ENCODE results near the gene UNC5A. TPM values are rescaled to one million over a fixed set of nuclear protein-coding genes. Genes with fewer than 3 reads are reported as not detected.
A peak's percentile ranks its signal among the peaks of the same experiment; 100 is the strongest.

UNC5A gene
- total and polyA plus RNA-seq, 2 of the 8 experiments (the other 6 are each of a cell fraction or from before 2014, with no cell fraction given), result 4.0 to 7.6 TPM

DNA sequence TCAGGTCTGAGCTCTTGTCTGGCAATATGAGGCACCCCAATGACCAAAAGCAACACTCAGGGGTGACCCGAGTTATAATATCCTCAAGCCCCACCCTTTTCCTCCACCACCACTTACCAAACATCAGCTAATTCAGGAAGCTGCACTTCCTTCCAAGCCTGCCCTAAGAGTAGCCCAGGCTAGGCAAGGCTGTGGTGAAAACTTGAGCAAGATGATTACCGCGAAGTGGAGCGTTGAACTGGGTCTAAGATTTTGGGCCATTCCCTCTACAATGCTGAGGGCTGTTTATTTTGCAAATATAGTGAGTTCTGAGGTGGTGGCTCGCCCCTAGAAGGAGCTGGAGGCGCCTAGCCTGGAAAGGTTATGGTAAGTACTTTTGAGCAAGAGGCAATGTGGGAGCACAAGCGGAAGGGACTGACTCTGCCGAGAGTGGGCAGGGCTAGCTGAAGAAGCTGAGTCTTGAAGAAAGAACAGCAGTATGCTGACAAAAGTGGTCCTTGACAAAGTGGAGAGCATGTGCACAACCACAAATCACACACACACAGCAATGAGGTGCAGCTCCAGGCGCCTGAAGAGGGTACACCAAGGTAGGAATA lies 89.0 kb downstream of the UNC5A start, which contains the start of gene HK3:
HK3 (minus strand) TSS at position 51 of the 596 bp plus-strand sequence. CDS start 3,187 bp downstream, outside the sequence.
- no peak within 1 kb of the TSS for H3K4me2 ChIP-seq (ENCODE audit: insufficient read depth in 1 of 2, low read depth in 2 of 2, low read length in 2 of 2)
- no peak within 1 kb of the TSS for H2BK5ac ChIP-seq (ENCODE audit: low read depth, low read length)
- H2BK12ac ChIP-seq (ENCODE audit: low read depth, low read length), result peak within 1 kb of the TSS; percentile 50; the same call in 1 of the 2 replicates
- H2BK20ac ChIP-seq (ENCODE audit: low read length), result no peak within 1 kb of the TSS
- H4K91ac ChIP-seq (replicated peaks; ENCODE audit: insufficient read length, low read length), result no peak within 1 kb of the TSS
- H4K20me1 ChIP-seq (replicated peaks in 1 of 2; ENCODE audit: control insufficient read depth in 1 of 2, insufficient read depth in 2 of 2, low read length in 2 of 2), result no peaks in the 10 kb centered on the region
- peaks cover 0 to 6% (median 3%) of the 10 kb centered on the region in 4 experiments; a peak in 5 of 7 replicates for H3K4me1 ChIP-seq (replicated peaks in 1 of 4; ENCODE audit: control insufficient read depth in 3 of 4, insufficient read depth in 4 of 4, low read length in 3 of 4)
- ChIA-PET POLR2A (ENCODE audit: partially characterized antibody) (interaction anchor here (0.7 to 1.6 kb wide), 6 partner anchors 16 to 240 kb away, joined by 3 to 4 read pairs (median 3); no protein-coding TSS in a partner anchor), CTCF (ENCODE audit: partially characterized antibody) (interaction anchor here (0.5 to 4.3 kb wide), 19 partner anchors 11 to 242 kb away, joined by 3 to 21 read pairs (median 5); no protein-coding TSS in a partner anchor)
- no peak within 1 kb of the TSS for H3K4me3 ChIP-seq (ENCODE audit: extremely low read depth in 1 of 4, insufficient read depth in 2 of 4, low read depth in 3 of 4, low read length in 4 of 4)
- no peak within 1 kb of the TSS for H3K9ac ChIP-seq (replicated peaks in 1 of 4; ENCODE audit: extremely low read depth in 1 of 4, low read depth in 3 of 4, low read length in 3 of 4)
- H3K4ac ChIP-seq (replicated peaks; ENCODE audit: insufficient read length, low read depth, low read length), result no peak within 1 kb of the TSS
- H3K18ac ChIP-seq (ENCODE audit: extremely low read depth, low read length), result no peak within 1 kb of the TSS
- H2AFZ ChIP-seq (ENCODE audit: low read length), result no peak within 1 kb of the TSS
- no peak within 1 kb of the TSS for H2BK120ac ChIP-seq (replicated peaks; ENCODE audit: low read depth, low read length)
- H4K5ac ChIP-seq (ENCODE audit: insufficient read length, low read depth, low read length), result no peak within 1 kb of the TSS
- no peak within 1 kb of the TSS for H3K23ac ChIP-seq (ENCODE audit: insufficient read length)
- H3K14ac ChIP-seq (ENCODE audit: insufficient read length), result no peak within 1 kb of the TSS
- H3K79me1 ChIP-seq (ENCODE audit: low read depth, low read length), result no peaks in the 10 kb centered on the region
- no peaks in the 10 kb centered on the region for H3K9me3 ChIP-seq (ENCODE audit: insufficient read depth in 2 of 2, low read depth in 1 of 2, low read length in 1 of 2)
- 89% methylated on average over 9 of the region's 9 CpGs; no CpG with 5 or more reads in 1 of the 2 experiments for WGBS, 2 experiments (ENCODE audit: extremely low coverage in 1 of 2, insufficient coverage in 1 of 2, insufficient read length in 1 of 2, insufficient replicate concordance in 2 of 2, low coverage in 1 of 2, low lambda C conversion rate in 2 of 2, missing lambda C conversion rate in 1 of 2)
- no peak within 1 kb of the TSS for H2BK15ac ChIP-seq (ENCODE audit: low read length)
- no peak for FAIRE-seq
- peak within 1 kb of the TSS; percentile 9; the same call in 1 of the 2 replicates for H2AK5ac ChIP-seq (ENCODE audit: low read depth, low read length)
- peaks cover 6 to 15% (median 11%) of the 10 kb centered on the region in 4 experiments; a peak in 6 of 8 replicates for H3K36me3 ChIP-seq (ENCODE audit: control insufficient read depth in 2 of 4, insufficient read depth in 4 of 4, low read length in 3 of 4)
- no peaks in the 10 kb centered on the region for H3K23me2 ChIP-seq (ENCODE audit: low read depth, low read length)
- DNase-seq (ENCODE audit: low read depth in 1 of 2, low spot score in 2 of 2), result no peak
- H4K8ac ChIP-seq (ENCODE audit: extremely low read depth, insufficient read depth, low read length), result no peak within 1 kb of the TSS
- H3K27me3 ChIP-seq (replicated peaks in 1 of 4; ENCODE audit: control insufficient read depth in 3 of 4, extremely low read depth in 1 of 4, insufficient read depth in 3 of 4, low read length in 3 of 4), result no peaks in the 10 kb centered on the region
- no peaks in the 10 kb centered on the region for H3K79me2 ChIP-seq (ENCODE audit: control insufficient read depth in 1 of 2, insufficient read depth in 2 of 2, low read length in 2 of 2)
- H3K56ac ChIP-seq (replicated peaks; ENCODE audit: insufficient read length, low read depth, low read length), result no peak within 1 kb of the TSS
- H3K27ac ChIP-seq (ENCODE audit: low read depth, low read length), result no peak within 1 kb of the TSS
- TF ChIP-seq, protein P1, sequence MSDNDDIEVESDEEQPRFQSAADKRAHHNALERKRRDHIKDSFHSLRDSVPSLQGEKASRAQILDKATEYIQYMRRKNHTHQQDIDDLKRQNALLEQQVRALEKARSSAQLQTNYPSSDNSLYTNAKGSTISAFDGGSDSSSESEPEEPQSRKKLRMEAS (IDR thresholded peaks at IDR 0.05), result no peak
- TF ChIP-seq RFX5 (IDR thresholded peaks at IDR 0.05; ENCODE audit: borderline replicate concordance, low read depth, low read length) (no peak), KDM5A (IDR thresholded peaks at IDR 0.05; ENCODE audit: low read length) (no peak), EZH2 (IDR thresholded peaks at IDR 0.05; ENCODE audit: low read depth, low read length, severe bottlenecking) (no peak), KDM1A (IDR thresholded peaks at IDR 0.05; ENCODE audit: borderline replicate concordance, low read length) (no peak), TEAD4 (IDR thresholded peaks at IDR 0.05; ENCODE audit: low read depth, low read length) (no peak)
- TF ChIP-seq, protein P2, sequence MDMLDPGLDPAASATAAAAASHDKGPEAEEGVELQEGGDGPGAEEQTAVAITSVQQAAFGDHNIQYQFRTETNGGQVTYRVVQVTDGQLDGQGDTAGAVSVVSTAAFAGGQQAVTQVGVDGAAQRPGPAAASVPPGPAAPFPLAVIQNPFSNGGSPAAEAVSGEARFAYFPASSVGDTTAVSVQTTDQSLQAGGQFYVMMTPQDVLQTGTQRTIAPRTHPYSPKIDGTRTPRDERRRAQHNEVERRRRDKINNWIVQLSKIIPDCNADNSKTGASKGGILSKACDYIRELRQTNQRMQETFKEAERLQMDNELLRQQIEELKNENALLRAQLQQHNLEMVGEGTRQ (IDR thresholded peaks at IDR 0.05; ENCODE audit: low read length), result no peak
- TF ChIP-seq, protein P3, sequence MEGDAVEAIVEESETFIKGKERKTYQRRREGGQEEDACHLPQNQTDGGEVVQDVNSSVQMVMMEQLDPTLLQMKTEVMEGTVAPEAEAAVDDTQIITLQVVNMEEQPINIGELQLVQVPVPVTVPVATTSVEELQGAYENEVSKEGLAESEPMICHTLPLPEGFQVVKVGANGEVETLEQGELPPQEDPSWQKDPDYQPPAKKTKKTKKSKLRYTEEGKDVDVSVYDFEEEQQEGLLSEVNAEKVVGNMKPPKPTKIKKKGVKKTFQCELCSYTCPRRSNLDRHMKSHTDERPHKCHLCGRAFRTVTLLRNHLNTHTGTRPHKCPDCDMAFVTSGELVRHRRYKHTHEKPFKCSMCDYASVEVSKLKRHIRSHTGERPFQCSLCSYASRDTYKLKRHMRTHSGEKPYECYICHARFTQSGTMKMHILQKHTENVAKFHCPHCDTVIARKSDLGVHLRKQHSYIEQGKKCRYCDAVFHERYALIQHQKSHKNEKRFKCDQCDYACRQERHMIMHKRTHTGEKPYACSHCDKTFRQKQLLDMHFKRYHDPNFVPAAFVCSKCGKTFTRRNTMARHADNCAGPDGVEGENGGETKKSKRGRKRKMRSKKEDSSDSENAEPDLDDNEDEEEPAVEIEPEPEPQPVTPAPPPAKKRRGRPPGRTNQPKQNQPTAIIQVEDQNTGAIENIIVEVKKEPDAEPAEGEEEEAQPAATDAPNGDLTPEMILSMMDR (IDR thresholded peaks at IDR 0.05; ENCODE audit: control extremely low read depth in 1 of 3, insufficient read depth in 1 of 3, low read depth in 1 of 3, low read length in 3 of 3), result no peak

Measured in H1 (cell line).